ENCODE measurements around the gene DLG1.

DNA sequence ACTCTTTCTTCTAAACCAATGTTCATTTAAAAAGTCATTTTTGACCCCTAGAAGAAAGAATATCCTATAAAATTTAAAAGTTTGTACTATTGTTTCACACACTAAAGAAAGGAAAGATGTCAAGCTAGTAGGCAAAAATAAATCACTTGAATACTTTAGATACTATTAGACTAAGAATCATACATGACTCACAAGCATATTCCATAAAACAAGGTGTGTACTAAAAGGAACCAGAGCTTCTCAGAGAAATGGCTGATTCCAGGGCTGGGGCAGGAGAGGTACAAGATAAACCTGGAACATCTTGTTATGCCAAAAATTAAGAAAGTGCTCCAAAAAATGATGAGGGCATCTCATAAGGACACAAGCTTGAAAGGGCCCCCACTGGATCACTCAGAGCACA lies 8.7 kb downstream of the DLG1 start:
- TF ChIP-seq TAF1 (IDR thresholded peaks at IDR 0.05; ENCODE audit: borderline replicate concordance, insufficient read depth, low read length) (no peak), POLR2AphosphoS5 (IDR thresholded peaks at IDR 0.05; ENCODE audit: low read depth, low read length) (no peak), SIN3A (IDR thresholded peaks at IDR 0.05; ENCODE audit: borderline replicate concordance, insufficient read depth, low read length) (no peak), FOXP2 (optimal IDR thresholded peaks at IDR 0.05; ENCODE audit: borderline replicate concordance, extremely low read depth, extremely low read length, insufficient read depth) (no peak)
- TF ChIP-seq, protein P1, sequence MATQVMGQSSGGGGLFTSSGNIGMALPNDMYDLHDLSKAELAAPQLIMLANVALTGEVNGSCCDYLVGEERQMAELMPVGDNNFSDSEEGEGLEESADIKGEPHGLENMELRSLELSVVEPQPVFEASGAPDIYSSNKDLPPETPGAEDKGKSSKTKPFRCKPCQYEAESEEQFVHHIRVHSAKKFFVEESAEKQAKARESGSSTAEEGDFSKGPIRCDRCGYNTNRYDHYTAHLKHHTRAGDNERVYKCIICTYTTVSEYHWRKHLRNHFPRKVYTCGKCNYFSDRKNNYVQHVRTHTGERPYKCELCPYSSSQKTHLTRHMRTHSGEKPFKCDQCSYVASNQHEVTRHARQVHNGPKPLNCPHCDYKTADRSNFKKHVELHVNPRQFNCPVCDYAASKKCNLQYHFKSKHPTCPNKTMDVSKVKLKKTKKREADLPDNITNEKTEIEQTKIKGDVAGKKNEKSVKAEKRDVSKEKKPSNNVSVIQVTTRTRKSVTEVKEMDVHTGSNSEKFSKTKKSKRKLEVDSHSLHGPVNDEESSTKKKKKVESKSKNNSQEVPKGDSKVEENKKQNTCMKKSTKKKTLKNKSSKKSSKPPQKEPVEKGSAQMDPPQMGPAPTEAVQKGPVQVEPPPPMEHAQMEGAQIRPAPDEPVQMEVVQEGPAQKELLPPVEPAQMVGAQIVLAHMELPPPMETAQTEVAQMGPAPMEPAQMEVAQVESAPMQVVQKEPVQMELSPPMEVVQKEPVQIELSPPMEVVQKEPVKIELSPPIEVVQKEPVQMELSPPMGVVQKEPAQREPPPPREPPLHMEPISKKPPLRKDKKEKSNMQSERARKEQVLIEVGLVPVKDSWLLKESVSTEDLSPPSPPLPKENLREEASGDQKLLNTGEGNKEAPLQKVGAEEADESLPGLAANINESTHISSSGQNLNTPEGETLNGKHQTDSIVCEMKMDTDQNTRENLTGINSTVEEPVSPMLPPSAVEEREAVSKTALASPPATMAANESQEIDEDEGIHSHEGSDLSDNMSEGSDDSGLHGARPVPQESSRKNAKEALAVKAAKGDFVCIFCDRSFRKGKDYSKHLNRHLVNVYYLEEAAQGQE (IDR thresholded peaks at IDR 0.05; ENCODE audit: insufficient read depth in 1 of 2, low read depth in 2 of 2, low read length in 2 of 2) = no peak
